HepG2 (cell line): ENCODE results near the gene GUCY1A2. TPM values are rescaled to one million over a fixed set of nuclear protein-coding genes. Genes with fewer than 3 reads are reported as not detected.

Experiments
- ATAC-seq: fragments of 200-7000 bp; cut with Tn5 transposase; 3 replicates; pipeline ENCODE4 v1.9.1; 2020; ENCODE audit warnings: mild to moderate bottlenecking, moderate library complexity
- BruUV-seq: library from RNA; stranded (reverse); fragments of 400-500 nt; replicated peaks from 2 replicates; lab custom pipeline; 2021; lab: Mats Ljungman, UMichigan
- CTCF ChIA-PET: fragments of 300-600 bp; formaldehyde crosslinking; extraction: SDS; loops from one replicate; lab custom pipeline; 2021; ENCODE audit warnings: low total read pairs, inconsistent platforms, low intra/inter-chr PET ratio; lab: Yijun Ruan, JAX
- POLR2A ChIA-PET: fragments of 350-600 bp; sonication (Branson Sonifier 250); formaldehyde crosslinking; loops from one replicate; lab custom pipeline; 2020; ENCODE audit warnings: antibody characterized with exemption, inconsistent platforms; lab: Yijun Ruan, JAX
- DNase-seq: peaks from one replicate; pipeline ENCODE4 v3.0.0-alpha.2; 2015; ENCODE audit warnings: low spot score
- FAIRE-seq: peaks from 3 replicates; lab custom pipeline; 2011; peaks lifted over from hg19 to GRCh38; lab: Jason Lieb, UNC
- H2AFZ ChIP-seq: one replicate; pipeline ENCODE4 v1.6.1; 2011; ENCODE audit warnings: low read length, inconsistent platforms
- H3K27ac ChIP-seq: fragments of 300-600 bp; 3 replicates; pipeline ENCODE4 v1.8.0; 2011; ENCODE audit warnings: mixed run types, mild to moderate bottlenecking, mixed read lengths, low read length, inconsistent platforms; ENCODE audit not compliant: insufficient read depth; ENCODE audit errors: extremely low read length
- H3K27me3 ChIP-seq, 2 experiments: fragments of 200-600 bp in 1 of 2; 2 replicates in 1 of 2; 3 replicates in 1 of 2; pipeline versions ENCODE4 v1.6.0 to v1.8.0; 2011; ENCODE audit warnings: low read length in 2 of 2, mild to moderate bottlenecking in 2 of 2, moderate library complexity in 2 of 2, inconsistent platforms in 1 of 2; ENCODE audit not compliant: insufficient read depth in 2 of 2, control insufficient read depth in 1 of 2
- H3K36me3 ChIP-seq, 2 experiments: fragments of 200-600 bp in 1 of 2; replicated peaks in 1 of 2; 2 replicates in 1 of 2; 3 replicates in 1 of 2; pipeline versions ENCODE4 v1.5.1 to v1.8.0; 2011; ENCODE audit warnings: low read length in 2 of 2, inconsistent platforms in 1 of 2; ENCODE audit not compliant: insufficient read depth in 2 of 2, control insufficient read depth in 1 of 2
- H3K4me1 ChIP-seq: 2 replicates; pipeline ENCODE4 v1.5.1; 2012; ENCODE audit warnings: low read length, inconsistent platforms; ENCODE audit not compliant: insufficient read depth
- H3K4me2 ChIP-seq: 2 replicates; pipeline ENCODE4 v1.6.0; 2011; ENCODE audit warnings: low read depth, low read length, inconsistent platforms
- H3K4me3 ChIP-seq, 3 experiments: fragments of 200-600 bp in 1 of 3; sonication (generic), shearing (Covaris generic) in 1 of 3; replicated peaks in 1 of 3; 2 replicates each; pipeline ENCODE4 v1.5.1; 2011 to 2016; ENCODE audit warnings: low read length in 3 of 3, inconsistent platforms in 2 of 3, low read depth in 2 of 3, mild to moderate bottlenecking in 2 of 3, control low read depth in 1 of 3, mixed read lengths in 1 of 3; ENCODE audit not compliant: insufficient read depth in 1 of 3
- H3K79me2 ChIP-seq: one replicate; pipeline ENCODE4 v1.6.1; 2011; ENCODE audit warnings: low read length, inconsistent platforms; ENCODE audit not compliant: insufficient read depth
- H3K9ac ChIP-seq: 2 replicates; pipeline ENCODE4 v1.6.0; 2011; ENCODE audit warnings: mild to moderate bottlenecking, low read depth, low read length, inconsistent platforms; ENCODE audit not compliant: insufficient read depth
- H3K9me3 ChIP-seq: 2 replicates; pipeline ENCODE4 v1.5.1; 2012; ENCODE audit warnings: mild to moderate bottlenecking, low read length
- H4K20me1 ChIP-seq: 2 replicates; pipeline ENCODE4 v1.6.0; 2011; ENCODE audit warnings: inconsistent platforms, mild to moderate bottlenecking, low read length, moderate library complexity; ENCODE audit not compliant: insufficient read depth
- BATF2 ChIP-seq: sonication (generic); formaldehyde crosslinking; IDR thresholded peaks from 2 replicates; pipeline ENCODE4 v1.8.0; 2022; ENCODE audit warnings: mild to moderate bottlenecking, missing genetic modification reagents, moderate library complexity
- GLMP ChIP-seq: sonication (generic); formaldehyde crosslinking; IDR thresholded peaks from 2 replicates; pipeline ENCODE4 v1.9.0; 2021; ENCODE audit warnings: missing genetic modification reagents, mild to moderate bottlenecking, borderline replicate concordance
- JARID2 ChIP-seq: sonication (generic); formaldehyde crosslinking; IDR thresholded peaks from 2 replicates; pipeline ENCODE4 v1.8.1; 2023; ENCODE audit warnings: missing genetic modification reagents, inconsistent platforms; ENCODE audit not compliant: insufficient replicate concordance
- NFE2L2 ChIP-seq: fragments of 150-350 bp; IDR thresholded peaks from 2 replicates; pipeline ENCODE4 v1.6.1; 2014; ENCODE audit warnings: low read length
- ZNF441 ChIP-seq: sonication (generic); formaldehyde crosslinking; IDR thresholded peaks from 2 replicates; pipeline ENCODE4 v1.7.0; 2021; ENCODE audit warnings: missing genetic modification reagents, borderline replicate concordance
- WGBS: methylation state at CpG from one replicate; pipeline ENCODE4 v1.1.6; 2017; ENCODE audit warnings: low lambda C conversion rate; 5-methylcytosine and 5-hydroxymethylcytosine counted together
- in situ Hi-C: cut with HindIII; loops from 2 replicates; pipeline ENCODE4 v1.10.0; 2017; ENCODE audit warnings: low pct_unique_long_range_greater_than_20kb; ENCODE audit not compliant: extremely low pct_ligation_motif_present
- intact Hi-C: fragments of 100-400 bp; cut with micrococcal nuclease; formaldehyde crosslinking; loops from one replicate; pipeline ENCODE4 v1.10.0; 2022; ENCODE audit not compliant: unreplicated experiment
- polyA plus RNA-seq, 8 experiments: library from polyadenylated mRNA; depleted of rRNA in 3 of 8; stranded (reverse) in 7 of 8; unstranded in 1 of 8; fragments of >200 nt; fragmentation: Illumina TruSeq in 4 of 8; extraction: Trizol in 4 of 8; gene quantifications; 2 replicates each; pipeline versions ENCODE4 v1.2.1 to v1.2.3, GENCODE V29; 2011 to 2016; ENCODE audit warnings: low read depth in 4 of 8, missing spikeins in 1 of 8, mixed read lengths in 1 of 8; ENCODE audit not compliant: insufficient read depth in 1 of 8
- total RNA-seq, 5 experiments: library from RNA; depleted of rRNA; stranded (reverse); fragments of >200 nt; fragmentation: Illumina TruSeq; extraction: Trizol; gene quantifications; 2 replicates each; pipeline ENCODE4 v1.2.3, GENCODE V29; 2016; ENCODE audit warnings: low read depth in 1 of 5

Gene GUCY1A2
- total and polyA plus RNA-seq, 2 of the 13 experiments (the other 11 are each of a cell fraction or from before 2014, with no cell fraction given): 0.01 to 0.07 TPM

DNA sequence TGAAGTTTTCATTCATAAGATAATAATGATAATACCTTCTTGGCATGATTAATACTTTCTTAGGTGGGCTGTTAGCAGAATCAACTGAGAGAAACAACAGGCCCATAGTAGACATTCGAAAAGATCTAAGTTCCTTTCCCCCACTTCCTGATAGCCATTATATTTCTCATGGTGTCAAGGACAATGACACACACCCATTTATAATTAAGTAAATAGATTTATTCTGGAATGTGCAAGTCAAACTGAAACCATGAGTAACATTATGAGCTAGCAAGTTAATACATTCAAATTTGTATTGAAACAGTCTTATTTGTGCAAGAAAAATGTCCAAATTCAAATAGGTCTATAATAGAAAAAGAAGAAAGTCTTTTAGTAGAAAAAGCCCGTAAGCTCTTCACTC, 301.1 kb downstream of the GUCY1A2 start:
- Histone ChIP-seq H3K4me1 (no peaks in the 10 kb centered on the region), H3K36me3 (no peaks in the 10 kb centered on the region), H4K20me1 (no peaks in the 10 kb centered on the region), H3K79me2 (no peaks in the 10 kb centered on the region), H3K9me3 (no peaks in the 10 kb centered on the region), H3K9ac (no peak overlapping the region), H3K4me2 (no peak overlapping the region), H3K27ac (no peak overlapping the region), H3K4me3 (no peak overlapping the region), H3K27me3 (no peaks in the 10 kb centered on the region), H2AFZ (no peak overlapping the region)
- intact Hi-C loops (no loop called here), in situ Hi-C loops (no loop called here)
- DNase-seq (no peak), ATAC-seq (no peak), FAIRE-seq (no peak)
- TF ChIP-seq ZNF441 (CRISPR knock-in tag) (no peak), JARID2 (CRISPR knock-in tag) (no peak), GLMP (CRISPR knock-in tag) (no peak), NFE2L2 (no peak)
- POLR2A ChIA-PET: no interaction called here
- CTCF ChIA-PET: no interaction called here
- BruUV-seq: no TSS peak
- WGBS: 27% methylated on average over 2 of the region's 2 CpGs

DNA sequence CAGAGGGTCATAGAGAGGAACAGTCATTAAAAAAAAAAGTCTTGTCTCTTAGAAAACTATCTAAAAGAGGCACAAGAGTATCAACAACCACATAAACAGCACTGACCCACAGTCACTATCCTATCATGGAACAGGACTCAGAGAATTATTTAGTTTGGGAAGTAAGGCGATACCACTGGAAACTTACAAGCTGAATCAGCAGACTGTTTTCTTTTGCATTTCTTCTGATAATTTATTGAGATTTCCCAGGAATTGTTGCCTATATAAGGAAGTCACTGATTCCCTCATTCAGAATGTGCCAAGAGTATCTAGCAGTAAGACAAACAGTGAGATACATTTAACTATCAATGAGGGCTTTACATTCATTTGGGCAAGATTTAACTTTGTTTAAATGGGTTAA, 304.1 kb downstream of the GUCY1A2 start:
- H3K36me3 ChIP-seq: no peaks in the 10 kb centered on the region
- no TSS peak for BruUV-seq

More for the DNA sequence above, 304.1 kb downstream of the GUCY1A2 start:
- Histone ChIP-seq H3K4me2 (no peak overlapping the region), H3K4me1 (no peaks in the 10 kb centered on the region), H3K27me3 (no peaks in the 10 kb centered on the region), H3K9ac (no peak overlapping the region), H3K4me3 (no peak overlapping the region), H2AFZ (no peak overlapping the region), H3K9me3 (no peaks in the 10 kb centered on the region), H3K27ac (no peak overlapping the region), H3K79me2 (no peaks in the 10 kb centered on the region), H4K20me1 (no peaks in the 10 kb centered on the region)
- CTCF ChIA-PET: no interaction called here
- TF ChIP-seq BATF2 (CRISPR knock-in tag): no peak
- 96% methylated on average over 1 of the region's 1 CpG for WGBS
- intact Hi-C loops (no loop called here), in situ Hi-C loops (no loop called here)
- ATAC-seq (no peak), DNase-seq (no peak), FAIRE-seq (no peak)
- POLR2A ChIA-PET: no interaction called here
